Smooth muscle cell (in vitro differentiated cells): ENCODE data around the gene PNLIPRP1. TPM values are rescaled to one million over a fixed set of nuclear protein-coding genes. Genes with fewer than 3 reads are reported as not detected.

Experiments
- DNase-seq: peaks from one replicate; lab custom pipeline; 2025; ENCODE audit not compliant: unreplicated experiment; lab: John Stamatoyannopoulos, UW
- H2AFZ ChIP-seq: fragments of 200-600 bp; sonication (generic); 2 replicates; pipeline ENCODE4 v1.6.0; 2016; ENCODE audit warnings: antibody characterized with exemption, low read depth, mild to moderate bottlenecking
- H3F3A ChIP-seq: fragments of 200-600 bp; sonication (generic); 2 replicates; pipeline ENCODE4 v1.6.0; 2017; ENCODE audit warnings: antibody characterized with exemption, low read depth
- H3K27ac ChIP-seq: fragments of 200-600 bp; sonication (generic); 2 replicates; pipeline ENCODE4 v1.5.1; 2016; ENCODE audit warnings: low read depth, mild to moderate bottlenecking
- H3K27me3 ChIP-seq: fragments of 200-600 bp; sonication (generic); 2 replicates; pipeline ENCODE4 v1.6.1; 2016; ENCODE audit warnings: low read depth, mild to moderate bottlenecking
- H3K36me3 ChIP-seq: fragments of 200-600 bp; sonication (generic); 2 replicates; pipeline ENCODE4 v1.5.1; 2016; ENCODE audit warnings: low read depth
- H3K4me1 ChIP-seq: fragments of 200-600 bp; sonication (generic); 2 replicates; pipeline ENCODE4 v1.5.1; 2016; ENCODE audit warnings: low read depth
- H3K4me2 ChIP-seq: fragments of 200-600 bp; sonication (generic); 2 replicates; pipeline ENCODE4 v1.6.0; 2016; ENCODE audit warnings: mild to moderate bottlenecking
- H3K4me3 ChIP-seq: fragments of 200-600 bp; sonication (generic); 2 replicates; pipeline ENCODE4 v1.5.1; 2016; ENCODE audit warnings: mild to moderate bottlenecking
- H3K79me2 ChIP-seq: fragments of 200-600 bp; sonication (generic); 2 replicates; pipeline ENCODE4 v1.6.0; 2016; ENCODE audit warnings: low read depth, mild to moderate bottlenecking
- H3K9ac ChIP-seq: fragments of 200-600 bp; sonication (generic); 2 replicates; pipeline ENCODE4 v1.6.0; 2016; ENCODE audit warnings: low read depth
- H3K9me3 ChIP-seq: fragments of 200-600 bp; sonication (generic); replicated peaks from 2 replicates; pipeline ENCODE4 v1.5.1; 2016; ENCODE audit warnings: low read depth
- H4K20me1 ChIP-seq: fragments of 200-600 bp; sonication (generic); 2 replicates; pipeline ENCODE4 v1.6.0; 2016; ENCODE audit warnings: low read depth
- WGBS: methylation state at CpG from one replicate; pipeline ENCODE4 v1.1.7; 2016; ENCODE audit warnings: low lambda C conversion rate; 5-methylcytosine and 5-hydroxymethylcytosine counted together
- polyA plus RNA-seq: library from polyadenylated mRNA; unstranded; fragments of >200 nt; fragmentation: Nextera tagmentation; extraction: Ambion mirVana; gene quantifications from 2 replicates; pipeline ENCODE4 v1.2.1, GENCODE V29; 2016
- total RNA-seq: library from RNA; depleted of rRNA; stranded (reverse); fragments of >200 nt; gene quantifications from 2 replicates; pipeline ENCODE4 v1.2.3, GENCODE V29; 2014
- TF ChIP-seq, protein P1 (sequence below): fragments of 200-600 bp; sonication (generic); IDR thresholded peaks from 2 replicates; pipeline ENCODE4 v1.5.1; 2017; ENCODE audit warnings: borderline replicate concordance, mild to moderate bottlenecking, antibody characterized with exemption; ENCODE audit not compliant: insufficient read depth, poor library complexity, severe bottlenecking

PNLIPRP1 gene
- total and polyA plus RNA-seq, 2 experiments from 2014 or later, result not detected

DNA sequence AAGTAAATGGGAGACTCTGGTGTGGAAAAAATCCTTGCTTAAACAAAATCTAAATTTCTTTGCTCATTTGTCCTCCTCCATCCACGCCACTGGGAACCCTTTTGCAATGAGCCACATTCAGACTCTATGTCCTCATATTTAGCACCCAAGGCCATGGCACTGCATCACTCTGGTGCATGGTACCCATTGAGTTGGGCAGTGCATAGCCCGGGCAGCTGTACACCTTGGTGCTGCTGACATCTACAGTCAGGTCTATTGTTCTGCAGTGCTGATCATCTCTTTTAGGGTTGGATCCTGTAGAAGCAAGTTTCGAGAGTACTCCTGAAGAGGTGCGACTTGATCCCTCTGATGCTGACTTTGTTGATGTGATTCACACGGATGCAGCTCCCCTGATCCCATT lies 6.8 kb downstream of the PNLIPRP1 start:
- Histone ChIP-seq H3K9ac (no peak overlapping the region), H2AFZ (no peak overlapping the region), H3K27me3 (peaks cover 18% of the 10 kb centered on the region), H3K36me3 (no peaks in the 10 kb centered on the region), H3K4me3 (no peak overlapping the region), H3K9me3 (no peaks in the 10 kb centered on the region), H3K79me2 (no peaks in the 10 kb centered on the region), H4K20me1 (no peaks in the 10 kb centered on the region), H3K4me2 (no peak overlapping the region), H3K4me1 (no peaks in the 10 kb centered on the region), H3F3A (no peaks in the 10 kb centered on the region), H3K27ac (no peak overlapping the region)
- DNase-seq, result no peak
- WGBS, result 71% methylated on average over 5 of the region's 5 CpGs
- TF ChIP-seq, protein P1, sequence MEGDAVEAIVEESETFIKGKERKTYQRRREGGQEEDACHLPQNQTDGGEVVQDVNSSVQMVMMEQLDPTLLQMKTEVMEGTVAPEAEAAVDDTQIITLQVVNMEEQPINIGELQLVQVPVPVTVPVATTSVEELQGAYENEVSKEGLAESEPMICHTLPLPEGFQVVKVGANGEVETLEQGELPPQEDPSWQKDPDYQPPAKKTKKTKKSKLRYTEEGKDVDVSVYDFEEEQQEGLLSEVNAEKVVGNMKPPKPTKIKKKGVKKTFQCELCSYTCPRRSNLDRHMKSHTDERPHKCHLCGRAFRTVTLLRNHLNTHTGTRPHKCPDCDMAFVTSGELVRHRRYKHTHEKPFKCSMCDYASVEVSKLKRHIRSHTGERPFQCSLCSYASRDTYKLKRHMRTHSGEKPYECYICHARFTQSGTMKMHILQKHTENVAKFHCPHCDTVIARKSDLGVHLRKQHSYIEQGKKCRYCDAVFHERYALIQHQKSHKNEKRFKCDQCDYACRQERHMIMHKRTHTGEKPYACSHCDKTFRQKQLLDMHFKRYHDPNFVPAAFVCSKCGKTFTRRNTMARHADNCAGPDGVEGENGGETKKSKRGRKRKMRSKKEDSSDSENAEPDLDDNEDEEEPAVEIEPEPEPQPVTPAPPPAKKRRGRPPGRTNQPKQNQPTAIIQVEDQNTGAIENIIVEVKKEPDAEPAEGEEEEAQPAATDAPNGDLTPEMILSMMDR, result no peak

- H3K9me3 ChIP-seq, result no peaks in the 10 kb centered on the region
- H3K27ac ChIP-seq, result no peak overlapping the region
- no peaks in the 10 kb centered on the region for H3F3A ChIP-seq
- TF ChIP-seq, protein P1, result no peak
- peaks cover 18% of the 10 kb centered on the region for H3K27me3 ChIP-seq
- no peak overlapping the region for H3K9ac ChIP-seq
- no peak overlapping the region for H2AFZ ChIP-seq
- no peaks in the 10 kb centered on the region for H4K20me1 ChIP-seq
- DNase-seq, result no peak
- no peaks in the 10 kb centered on the region for H3K4me1 ChIP-seq
- no peak overlapping the region for H3K4me3 ChIP-seq
- no peaks in the 10 kb centered on the region for H3K79me2 ChIP-seq
- H3K4me2 ChIP-seq, result no peak overlapping the region
- H3K36me3 ChIP-seq, result no peaks in the 10 kb centered on the region
Observed at GRCh38 chr10:116598329-116598728, 7.6 kb downstream of the PNLIPRP1 start.

- H3K27ac ChIP-seq, result no peak overlapping the region
- TF ChIP-seq, protein P1, result no peak
- H3K4me2 ChIP-seq, result no peak overlapping the region
- H3K4me1 ChIP-seq, result no peaks in the 10 kb centered on the region
- no peak for DNase-seq
- H3K9me3 ChIP-seq, result no peaks in the 10 kb centered on the region
- no peak overlapping the region for H3K4me3 ChIP-seq
- WGBS, result 61% methylated on average over 5 of the region's 5 CpGs
- H3F3A ChIP-seq, result no peaks in the 10 kb centered on the region
- no peak overlapping the region for H2AFZ ChIP-seq
- peaks cover 18% of the 10 kb centered on the region for H3K27me3 ChIP-seq
- no peak overlapping the region for H3K9ac ChIP-seq
- no peaks in the 10 kb centered on the region for H4K20me1 ChIP-seq
- no peaks in the 10 kb centered on the region for H3K79me2 ChIP-seq
- no peaks in the 10 kb centered on the region for H3K36me3 ChIP-seq
Observed at GRCh38 chr10:116599991-116600390, 9.2 kb downstream of the PNLIPRP1 start.

- TF ChIP-seq, protein P1, result no peak
- H3K36me3 ChIP-seq, result no peaks in the 10 kb centered on the region
- H3K4me3 ChIP-seq, result no peak overlapping the region
- no peak overlapping the region for H3K4me2 ChIP-seq
- no peaks in the 10 kb centered on the region for H4K20me1 ChIP-seq
- H3K27me3 ChIP-seq, result peaks cover 22% of the 10 kb centered on the region
- WGBS, result 93% methylated on average over 10 of the region's 10 CpGs
- H2AFZ ChIP-seq, result no peak overlapping the region
- H3K79me2 ChIP-seq, result no peaks in the 10 kb centered on the region
- no peaks in the 10 kb centered on the region for H3K4me1 ChIP-seq
- H3F3A ChIP-seq, result no peaks in the 10 kb centered on the region
- no peak for DNase-seq
- no peak overlapping the region for H3K9ac ChIP-seq
- no peak overlapping the region for H3K27ac ChIP-seq
- no peaks in the 10 kb centered on the region for H3K9me3 ChIP-seq
Observed at GRCh38 chr10:116602648-116603400, 12.1 kb downstream of the PNLIPRP1 start.
